ENCODE data around the gene TMC5. TPM values are rescaled to one million over a fixed set of nuclear protein-coding genes. Genes with fewer than 3 reads are reported as not detected.

Gene TMC5
- total RNA-seq, 3 donors from 2014 or later: 0.58 TPM; not detected in 2

DNA sequence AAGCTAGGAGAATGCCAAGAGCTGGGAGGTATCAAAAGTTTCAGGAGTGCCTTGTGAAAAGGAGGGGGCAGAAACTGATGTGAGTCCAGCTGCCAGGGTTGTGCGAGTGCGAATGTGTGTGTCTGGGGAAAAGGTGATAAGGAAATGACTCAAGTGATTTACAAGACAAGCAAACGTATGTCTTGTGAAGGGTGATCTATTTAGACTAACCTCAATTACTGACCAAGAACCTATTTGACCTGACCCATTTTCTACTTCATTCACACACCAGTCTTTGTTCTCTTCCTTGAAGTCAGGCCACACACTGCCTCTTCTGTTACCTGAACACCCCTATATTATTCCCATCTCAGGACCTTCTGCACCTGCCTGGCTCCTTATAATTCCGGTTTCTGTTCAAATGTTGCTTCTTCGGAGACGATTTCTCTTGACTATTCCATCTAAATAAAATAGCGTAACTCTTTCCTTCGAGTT lies 103.2 kb downstream of the TMC5 start:
- Mint-ChIP-seq H3K4me3 (peak overlapping the region; percentile 97), H3K36me3 (ENCODE audit: insufficient read depth) (peaks cover 10% of the 10 kb centered on the region), H3K9me3 (no peaks in the 10 kb centered on the region), H3K4me1 (ENCODE audit: low read depth) (peaks cover 58% of the 10 kb centered on the region), H3K27me3 (ENCODE audit: low read depth) (no peaks in the 10 kb centered on the region)
- ATAC-seq (no peak), DNase-seq (no peak)

DNA sequence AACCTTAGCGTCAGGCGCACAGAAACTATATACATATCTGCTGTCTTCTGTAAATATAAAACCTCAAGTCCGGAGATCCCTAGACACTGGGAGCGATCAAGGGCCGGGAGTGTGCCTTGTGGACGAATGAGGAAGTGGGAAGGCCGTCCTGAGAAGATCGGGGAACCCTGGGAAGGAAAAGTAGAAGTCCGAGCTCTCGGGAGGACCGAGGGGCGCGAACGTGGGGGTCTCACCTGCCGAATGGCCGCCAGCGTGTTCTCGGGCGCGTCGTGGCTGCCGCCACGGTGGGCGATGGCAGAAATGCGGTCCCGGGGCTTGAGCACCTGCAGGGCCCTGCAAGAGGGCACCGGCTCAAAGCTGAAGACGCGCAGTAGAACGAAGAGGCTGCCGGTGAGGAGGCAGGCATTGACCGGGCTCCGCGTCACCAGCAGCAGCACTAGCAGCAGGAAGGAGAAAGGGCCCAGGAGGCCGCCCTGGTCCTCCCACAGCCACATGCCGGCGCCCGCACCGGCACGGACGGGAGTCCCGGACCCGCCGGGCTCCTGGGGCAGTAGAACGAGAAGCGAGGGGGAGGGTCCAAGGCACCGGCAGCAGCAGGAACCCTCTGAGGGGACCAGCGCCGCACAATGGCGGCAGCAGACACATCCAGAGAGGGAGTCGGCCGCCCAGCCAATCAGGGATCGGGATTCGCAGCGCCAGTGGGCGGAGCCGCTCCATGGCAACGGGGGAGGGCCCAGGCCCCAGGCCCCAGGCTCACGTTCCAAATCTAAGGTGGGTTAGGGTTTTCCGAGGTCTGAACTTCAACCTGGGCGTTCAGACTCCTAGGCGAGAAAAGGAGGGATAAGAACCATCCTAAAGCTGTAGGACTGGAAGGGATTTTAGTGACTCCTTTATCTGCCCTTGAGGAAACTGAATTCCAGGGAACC lies 104.1 kb downstream of the TMC5 start, which contains the start of gene GDE1:
Gene GDE1, minus strand, starts transcription at position 628 of the 926 bp plus-strand sequence. Its CDS starts 134 bp downstream, at position 494.
- Mint-ChIP-seq H3K4me1 (ENCODE audit: low read depth) (peaks cover 58% of the 10 kb centered on the region), H3K9me3 (no peaks in the 10 kb centered on the region), H3K36me3 (ENCODE audit: insufficient read depth) (peaks cover 6% of the 10 kb centered on the region), H3K4me3 (peak within 1 kb of the TSS; percentile 97), H3K27me3 (ENCODE audit: low read depth) (no peaks in the 10 kb centered on the region)
- DNase-seq (peak; percentile 94), ATAC-seq (peak; percentile 83 to 85)

DNA sequence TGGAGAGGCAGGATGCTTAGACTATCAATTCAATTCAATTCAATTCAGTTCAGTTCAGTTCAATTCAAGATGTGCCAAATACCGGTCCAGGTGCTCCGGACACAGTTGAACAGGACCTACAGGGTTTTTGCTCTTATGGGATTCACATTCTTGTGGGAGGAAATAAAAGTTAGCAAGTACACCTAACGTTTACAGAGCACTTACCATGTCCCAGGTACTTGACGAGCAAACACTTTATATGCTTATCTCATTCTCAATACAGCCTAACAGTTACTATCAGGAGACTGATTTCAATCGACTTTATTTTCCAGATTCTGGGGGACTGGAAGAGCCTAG lies 104.7 kb downstream of the TMC5 start:
- H3K4me1 Mint-ChIP-seq (ENCODE audit: low read depth): peaks cover 56% of the 10 kb centered on the region
- DNase-seq: no peak
- ATAC-seq: no peak
- H3K9me3 Mint-ChIP-seq: no peaks in the 10 kb centered on the region
- no peaks in the 10 kb centered on the region for H3K36me3 Mint-ChIP-seq (ENCODE audit: insufficient read depth)
- peak overlapping the region; percentile 97 for H3K4me3 Mint-ChIP-seq
- H3K27me3 Mint-ChIP-seq (ENCODE audit: low read depth): no peaks in the 10 kb centered on the region

DNA sequence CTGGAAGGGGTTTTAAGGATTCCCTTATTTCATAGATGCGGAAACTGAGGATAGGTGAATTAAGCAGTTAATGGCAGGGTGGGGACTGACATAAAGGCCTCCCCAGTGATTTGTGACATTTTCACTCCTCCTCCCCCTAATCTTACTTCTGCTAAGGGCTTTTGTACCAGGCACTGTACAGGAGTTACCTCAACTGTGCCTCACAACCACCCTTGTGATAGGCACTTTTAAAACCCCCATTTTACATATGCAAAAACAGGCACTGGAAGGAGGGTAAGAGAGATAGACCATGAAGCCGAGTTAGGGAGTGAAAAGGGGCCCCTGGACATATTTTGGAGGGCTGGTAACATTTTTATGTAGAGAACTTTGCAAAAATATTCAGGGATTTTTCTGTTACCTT lies 105.1 kb downstream of the TMC5 start:
- no peak for DNase-seq

DNA sequence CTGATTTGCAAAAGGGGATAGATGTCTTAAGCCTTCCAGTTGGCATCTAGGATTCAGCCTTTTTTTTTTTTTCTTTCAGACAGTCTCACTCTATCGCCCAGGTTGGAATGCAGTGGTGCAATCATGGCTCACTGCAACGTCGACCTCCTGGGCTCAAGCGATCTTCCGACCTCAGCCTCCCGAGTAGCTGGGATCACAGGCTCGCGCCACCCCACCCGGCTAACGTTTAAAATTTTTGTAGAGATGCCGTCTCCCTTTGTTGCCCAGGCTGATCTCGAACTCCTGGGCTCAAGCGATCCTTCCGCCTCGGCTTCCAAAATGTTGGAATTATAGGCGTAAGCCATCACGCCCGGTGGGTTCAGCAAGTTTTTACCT lies 105.5 kb downstream of the TMC5 start:
- H3K4me1 Mint-ChIP-seq (ENCODE audit: low read depth): peaks cover 52% of the 10 kb centered on the region
- no peaks in the 10 kb centered on the region for H3K27me3 Mint-ChIP-seq (ENCODE audit: low read depth)
- H3K4me3 Mint-ChIP-seq: no peak overlapping the region
- no peaks in the 10 kb centered on the region for H3K9me3 Mint-ChIP-seq
- ATAC-seq: no peak
- DNase-seq: no peak
- peaks cover 5% of the 10 kb centered on the region for H3K36me3 Mint-ChIP-seq (ENCODE audit: insufficient read depth)

More for the DNA sequence above, 105.1 kb downstream of the TMC5 start:
- ATAC-seq: no peak
- Mint-ChIP-seq H3K9me3 (no peaks in the 10 kb centered on the region), H3K4me3 (no peak overlapping the region), H3K36me3 (ENCODE audit: insufficient read depth) (peaks cover 1% of the 10 kb centered on the region), H3K27me3 (ENCODE audit: low read depth) (no peaks in the 10 kb centered on the region), H3K4me1 (ENCODE audit: low read depth) (peaks cover 52% of the 10 kb centered on the region)

DNA sequence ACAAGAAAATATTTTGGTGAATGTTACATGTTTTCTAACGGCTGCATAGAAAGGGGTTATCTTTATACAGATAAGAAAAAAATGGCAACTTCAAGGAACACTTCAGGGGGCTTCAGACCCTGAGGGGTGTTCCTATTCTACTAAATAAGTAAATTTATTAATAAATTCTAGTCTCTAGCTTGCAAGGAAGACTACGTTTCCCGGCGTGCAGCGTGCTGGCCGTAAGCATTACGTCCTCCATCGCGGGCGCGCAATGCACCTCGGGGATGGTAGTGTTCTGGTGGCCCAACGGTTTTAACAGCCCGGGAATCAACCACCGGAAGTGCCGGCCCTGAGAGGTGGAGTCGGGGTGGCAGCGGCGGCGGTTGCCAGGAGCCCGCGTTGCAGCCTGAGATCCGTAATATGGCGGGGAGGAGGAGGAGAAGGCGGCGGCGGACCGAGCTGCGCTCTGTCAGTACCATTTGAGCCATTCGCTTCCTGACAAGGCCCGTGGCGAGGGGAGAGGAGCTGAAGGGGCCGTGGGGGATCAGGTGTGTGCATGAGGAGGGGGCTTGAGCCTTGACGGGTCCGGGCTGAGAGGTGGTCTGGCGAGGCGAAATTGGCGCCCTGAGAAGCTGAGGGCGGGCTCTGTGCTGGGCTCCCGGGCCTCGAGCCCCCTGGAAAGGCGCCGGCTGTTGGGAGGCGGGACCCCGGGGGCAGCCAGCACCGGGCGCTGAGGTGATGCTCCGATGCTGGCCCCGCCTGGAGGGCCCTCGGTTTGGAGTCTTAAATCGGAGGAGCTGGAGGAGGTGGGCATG lies 106.1 kb downstream of the TMC5 start, which contains the start of gene CCP110:
Gene CCP110, plus strand, starts transcription at position 384 of the 797 bp plus-strand sequence. CDS start 3,940 bp downstream, outside the sequence.
- Mint-ChIP-seq H3K4me1 (ENCODE audit: low read depth) (peaks cover 46% of the 10 kb centered on the region), H3K4me3 (peak within 1 kb of the TSS; percentile 94), H3K27me3 (ENCODE audit: low read depth) (no peaks in the 10 kb centered on the region), H3K36me3 (ENCODE audit: insufficient read depth) (peaks cover 10% of the 10 kb centered on the region), H3K9me3 (no peaks in the 10 kb centered on the region)
- ATAC-seq: peak; percentile 88 to 89
- DNase-seq: peak; percentile 92

DNA sequence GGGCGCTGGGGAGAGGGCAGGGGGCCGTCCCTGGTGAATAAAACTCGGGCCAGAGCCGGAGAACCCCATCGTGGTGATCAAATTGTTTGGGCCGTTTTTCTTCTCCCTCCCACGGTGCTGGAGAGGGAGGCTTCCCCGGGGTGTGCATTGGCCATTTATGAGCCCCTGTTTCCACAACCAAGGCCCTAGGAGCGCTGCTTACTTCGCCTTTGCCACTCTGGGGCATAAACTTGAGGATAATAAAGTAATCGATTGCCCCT lies 106.6 kb downstream of the TMC5 start:
- no peak for ATAC-seq
- no peaks in the 10 kb centered on the region for H3K27me3 Mint-ChIP-seq (ENCODE audit: low read depth)
- H3K9me3 Mint-ChIP-seq: no peaks in the 10 kb centered on the region
- peak overlapping the region; percentile 94 for H3K4me3 Mint-ChIP-seq
- no peak for DNase-seq
- H3K36me3 Mint-ChIP-seq (ENCODE audit: insufficient read depth): peaks cover 13% of the 10 kb centered on the region
- peaks cover 42% of the 10 kb centered on the region for H3K4me1 Mint-ChIP-seq (ENCODE audit: low read depth)

DNA sequence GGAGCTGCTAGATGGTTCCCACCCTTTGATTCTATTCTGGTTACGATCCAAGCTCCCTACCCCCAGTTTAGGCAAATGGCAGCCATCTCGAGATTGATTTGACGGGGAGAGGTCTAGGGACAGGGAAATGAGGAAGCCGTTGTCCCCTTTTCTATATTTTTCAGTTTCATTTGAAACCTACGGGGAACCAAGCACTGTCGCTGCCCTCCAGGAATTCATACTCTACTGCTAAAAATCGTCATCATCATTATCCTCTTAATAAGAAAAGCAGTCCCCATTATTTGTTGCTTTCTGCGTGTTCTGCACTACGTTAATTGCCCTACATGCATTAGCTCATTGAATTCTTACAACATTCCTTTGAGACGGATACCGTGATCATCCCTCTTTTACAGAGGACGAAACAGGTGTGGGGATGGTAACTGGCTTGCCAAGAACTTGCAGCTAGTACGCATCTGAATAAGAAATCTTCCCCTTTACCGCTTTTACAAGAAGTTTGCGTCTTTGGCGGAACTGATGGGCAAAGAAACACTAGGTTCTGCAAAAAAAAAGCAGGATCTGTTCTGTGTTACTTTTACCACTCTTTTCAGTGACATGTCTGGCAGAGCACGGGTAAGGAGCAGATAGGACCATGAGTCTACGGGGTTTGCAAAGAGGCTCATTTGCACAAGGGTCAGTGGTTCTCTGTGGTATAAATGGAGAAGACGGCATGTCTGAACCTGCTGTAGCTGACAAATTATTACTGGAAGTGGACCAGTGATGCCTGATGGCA lies 107.1 kb downstream of the TMC5 start:
- DNase-seq (no peak), ATAC-seq (no peak)
- H3K36me3 Mint-ChIP-seq (ENCODE audit: insufficient read depth): peaks cover 13% of the 10 kb centered on the region
- peak overlapping the region; percentile 94 for H3K4me3 Mint-ChIP-seq
- no peaks in the 10 kb centered on the region for H3K9me3 Mint-ChIP-seq
- H3K27me3 Mint-ChIP-seq (ENCODE audit: low read depth): no peaks in the 10 kb centered on the region
- H3K4me1 Mint-ChIP-seq (ENCODE audit: low read depth): peaks cover 38% of the 10 kb centered on the region

DNA sequence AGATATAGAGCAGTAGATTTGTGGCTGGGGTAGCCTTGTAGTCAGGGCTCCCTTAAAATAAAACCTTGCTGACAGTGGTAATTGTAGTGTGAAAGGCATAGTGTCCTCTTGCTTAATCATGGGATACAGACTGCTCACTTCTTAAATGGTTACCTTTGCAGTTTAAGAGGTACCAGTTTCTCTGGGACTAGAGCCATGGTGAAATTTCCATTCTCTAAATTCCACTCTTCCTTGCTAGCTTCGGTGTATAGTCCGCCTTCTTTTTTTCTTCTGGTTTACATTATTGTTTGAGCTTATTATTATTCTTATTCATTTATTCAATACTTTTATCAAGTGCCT lies 107.7 kb downstream of the TMC5 start:
- Mint-ChIP-seq H3K27me3 (ENCODE audit: low read depth) (no peaks in the 10 kb centered on the region), H3K36me3 (ENCODE audit: insufficient read depth) (peaks cover 13% of the 10 kb centered on the region), H3K9me3 (no peaks in the 10 kb centered on the region), H3K4me3 (peak overlapping the region; percentile 94), H3K4me1 (ENCODE audit: low read depth) (peaks cover 34% of the 10 kb centered on the region)
- no peak for ATAC-seq
- no peak for DNase-seq

DNA sequence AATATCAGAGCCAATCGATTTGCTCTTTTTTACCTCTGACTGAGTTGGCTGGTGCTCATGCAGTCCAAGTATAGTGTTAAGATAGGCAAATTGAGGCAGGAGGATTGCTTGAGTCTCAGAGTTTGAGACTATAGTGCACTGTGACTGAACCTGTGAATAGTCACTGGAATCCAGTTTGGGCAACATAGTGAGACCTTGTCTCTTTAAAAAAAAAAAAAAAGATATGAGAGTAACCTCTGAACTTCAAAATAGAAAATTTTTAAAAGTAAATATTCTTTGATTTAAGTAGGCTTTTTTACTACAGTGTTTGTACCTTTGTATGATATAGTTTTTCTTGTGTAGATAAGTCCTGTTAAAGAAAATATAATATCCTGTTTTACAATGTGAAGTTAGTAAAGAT lies 109.5 kb downstream of the TMC5 start:
- no peaks in the 10 kb centered on the region for H3K27me3 Mint-ChIP-seq (ENCODE audit: low read depth)
- H3K9me3 Mint-ChIP-seq: no peaks in the 10 kb centered on the region
- peaks cover 22% of the 10 kb centered on the region for H3K4me1 Mint-ChIP-seq (ENCODE audit: low read depth)
- no peak overlapping the region for H3K4me3 Mint-ChIP-seq
- no peak for DNase-seq
- ATAC-seq: no peak
- peaks cover 15% of the 10 kb centered on the region for H3K36me3 Mint-ChIP-seq (ENCODE audit: insufficient read depth)

DNA sequence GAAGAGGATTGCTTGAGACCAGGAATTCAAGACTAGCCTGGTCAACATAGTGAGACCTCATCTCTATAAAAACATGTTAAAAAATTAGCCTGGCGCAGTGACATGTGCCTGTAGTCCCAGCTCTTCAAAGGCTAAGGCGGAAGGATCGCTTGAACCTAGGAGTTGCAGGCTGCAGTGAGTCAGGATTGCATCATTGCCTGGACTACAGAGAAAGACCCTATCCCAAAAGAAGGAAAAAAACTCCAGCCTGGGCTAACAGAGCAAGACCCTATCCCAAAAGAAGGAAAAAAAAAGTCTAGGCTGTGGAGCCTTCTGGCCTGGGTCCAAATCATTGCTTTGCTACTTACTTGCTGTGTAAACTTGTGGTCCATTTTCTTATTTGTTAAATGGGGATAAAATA lies 111.0 kb downstream of the TMC5 start:
- ATAC-seq (no peak), DNase-seq (no peak)
- H3K4me3 Mint-ChIP-seq: no peak overlapping the region
- H3K36me3 Mint-ChIP-seq (ENCODE audit: insufficient read depth): peaks cover 27% of the 10 kb centered on the region
- H3K27me3 Mint-ChIP-seq (ENCODE audit: low read depth): no peaks in the 10 kb centered on the region
- H3K9me3 Mint-ChIP-seq: no peaks in the 10 kb centered on the region
- peaks cover 19% of the 10 kb centered on the region for H3K4me1 Mint-ChIP-seq (ENCODE audit: low read depth)

DNA sequence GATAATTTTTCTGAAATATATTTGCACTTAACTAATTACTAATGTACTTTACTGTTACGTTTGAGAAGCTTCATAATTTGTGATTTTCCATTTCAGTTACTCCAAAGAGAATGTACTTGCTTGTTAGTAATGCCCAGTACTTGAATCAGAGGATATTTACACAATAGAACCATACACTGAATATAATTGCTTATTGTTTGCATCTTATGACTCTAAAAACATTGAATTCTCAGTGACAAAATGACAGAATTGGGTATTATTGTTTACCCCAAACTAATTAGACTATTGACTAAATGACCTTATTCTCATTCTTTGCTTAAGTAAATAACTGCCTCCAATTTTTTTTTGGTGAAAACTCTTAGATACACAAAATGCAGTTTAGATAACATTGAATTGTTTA lies 114.9 kb downstream of the TMC5 start:
- H3K36me3 Mint-ChIP-seq (ENCODE audit: insufficient read depth): peaks cover 41% of the 10 kb centered on the region
- peaks cover 2% of the 10 kb centered on the region for H3K4me1 Mint-ChIP-seq (ENCODE audit: low read depth)

DNA sequence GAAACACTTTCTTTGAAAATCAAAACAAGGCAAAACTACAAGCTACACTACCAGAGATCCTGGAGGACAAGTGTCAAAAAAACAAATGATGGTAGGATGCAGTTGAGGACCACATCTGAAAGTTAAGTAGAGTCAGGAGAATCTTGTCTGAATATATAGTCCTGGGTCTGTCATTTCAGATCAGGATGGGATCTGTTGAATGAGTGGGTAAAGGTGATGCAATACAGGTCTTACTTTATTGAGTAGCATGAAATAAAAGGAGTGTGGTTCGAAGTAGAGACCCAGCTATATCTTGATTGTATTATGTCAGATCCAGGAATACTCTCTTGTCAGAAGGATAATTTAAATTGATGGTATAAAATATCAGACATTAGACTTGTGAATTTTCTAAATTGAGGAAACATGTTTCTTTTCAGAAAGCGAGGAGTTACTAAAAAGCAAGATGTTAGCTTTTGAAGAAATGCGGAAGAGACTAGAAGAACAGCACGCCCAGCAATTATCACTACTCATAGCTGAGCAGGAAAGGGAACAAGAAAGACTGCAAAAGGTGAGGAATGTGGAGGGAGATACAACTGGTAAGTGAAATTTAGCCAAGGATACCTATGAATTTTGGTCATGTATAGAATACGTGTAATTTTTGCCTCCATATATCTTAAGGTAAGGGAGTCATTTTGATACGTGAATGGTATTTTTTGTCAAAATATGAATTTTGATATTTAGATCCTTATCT lies 122.7 kb downstream of the TMC5 start:
- no peaks in the 10 kb centered on the region for H3K9me3 Mint-ChIP-seq
- H3K4me1 Mint-ChIP-seq (ENCODE audit: low read depth): no peaks in the 10 kb centered on the region
- ATAC-seq (no peak), DNase-seq (no peak)
- no peak overlapping the region for H3K4me3 Mint-ChIP-seq
- peaks cover 42% of the 10 kb centered on the region for H3K36me3 Mint-ChIP-seq (ENCODE audit: insufficient read depth)
- no peaks in the 10 kb centered on the region for H3K27me3 Mint-ChIP-seq (ENCODE audit: low read depth)

More for the DNA sequence above, 114.9 kb downstream of the TMC5 start:
- H3K9me3 Mint-ChIP-seq: no peaks in the 10 kb centered on the region
- no peak overlapping the region for H3K4me3 Mint-ChIP-seq
- ATAC-seq (no peak), DNase-seq (no peak)
- H3K27me3 Mint-ChIP-seq (ENCODE audit: low read depth): no peaks in the 10 kb centered on the region
